ENCODE data around the gene TGFBR1. TPM values are rescaled to one million over a fixed set of nuclear protein-coding genes. Genes with fewer than 3 reads are reported as not detected.

TGFBR1 gene
- total and polyA plus RNA-seq, 2 donors: 14.9 to 120 TPM

DNA sequence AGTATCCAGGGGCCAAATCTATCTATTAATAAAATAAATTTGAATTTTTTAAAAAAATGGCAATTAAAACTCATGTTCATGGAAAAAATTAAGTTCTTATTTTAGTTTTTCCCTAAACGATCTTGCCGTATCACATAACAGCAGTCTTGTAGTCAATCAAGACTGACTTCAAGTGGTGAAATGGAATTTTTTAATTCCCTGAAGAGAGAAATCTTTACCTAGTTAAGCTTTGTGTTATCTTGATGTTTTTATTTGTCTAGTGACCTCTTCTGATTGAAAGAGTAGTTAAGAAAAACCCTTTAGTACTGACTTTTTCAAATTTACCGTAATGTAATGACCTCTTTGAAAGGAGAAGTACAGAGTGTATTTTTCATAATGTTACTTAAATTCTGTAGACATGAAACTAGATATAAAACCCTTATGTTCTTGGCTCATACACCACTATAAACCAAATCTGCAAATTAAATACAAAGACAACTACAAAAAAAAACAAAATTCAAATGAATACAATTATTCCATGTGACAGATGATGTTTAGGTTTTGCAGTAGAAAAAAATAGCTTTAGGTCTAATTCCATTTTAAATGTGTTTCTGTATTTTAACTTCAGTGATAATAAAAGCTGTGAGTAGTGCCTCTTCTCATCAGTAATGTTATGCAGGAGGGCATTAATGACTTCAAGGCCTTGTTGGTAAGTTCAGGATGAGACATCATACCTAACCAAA is 19.8 kb downstream of the TGFBR1 start:
- Histone ChIP-seq H3K27ac (ENCODE audit: low read depth) (no peak overlapping the region), H3K4me3 (ENCODE audit: low read depth, low read length) (no peak overlapping the region), H3K36me3 (ENCODE audit: insufficient read depth) (no peaks in the 10 kb centered on the region), H3K4me1 (ENCODE audit: insufficient read depth) (no peaks in the 10 kb centered on the region)
- 89% methylated on average over 3 of the region's 3 CpGs for WGBS
- DNase-seq (ENCODE audit: extremely low spot score): no peak

DNA sequence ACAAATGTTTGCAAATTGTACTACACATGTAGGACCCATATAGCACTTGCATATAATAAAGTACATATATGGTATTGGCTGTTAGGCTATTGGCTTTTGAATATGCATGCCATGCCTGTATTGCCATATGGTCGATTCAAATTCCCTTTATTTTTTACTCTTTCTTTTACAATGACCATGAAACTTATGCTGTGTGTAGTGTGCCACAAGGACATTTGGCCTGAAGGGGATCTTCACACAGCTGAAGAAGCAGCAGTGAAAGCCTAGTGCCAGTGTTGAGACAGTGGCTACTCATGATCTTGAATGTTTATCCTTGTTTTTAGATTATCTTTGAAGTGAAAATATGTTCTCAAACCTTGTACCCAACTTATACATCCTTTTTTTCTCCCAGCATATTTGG is 20.5 kb downstream of the TGFBR1 start:
- H3K4me1 ChIP-seq (ENCODE audit: insufficient read depth): no peaks in the 10 kb centered on the region
- no peak overlapping the region for H3K4me3 ChIP-seq (ENCODE audit: low read depth, low read length)
- 92% methylated on average over 1 of the region's 1 CpG for WGBS
- no peak overlapping the region for H3K27ac ChIP-seq (ENCODE audit: low read depth)
- no peak for DNase-seq (ENCODE audit: extremely low spot score)
- H3K36me3 ChIP-seq (ENCODE audit: insufficient read depth): no peaks in the 10 kb centered on the region

DNA sequence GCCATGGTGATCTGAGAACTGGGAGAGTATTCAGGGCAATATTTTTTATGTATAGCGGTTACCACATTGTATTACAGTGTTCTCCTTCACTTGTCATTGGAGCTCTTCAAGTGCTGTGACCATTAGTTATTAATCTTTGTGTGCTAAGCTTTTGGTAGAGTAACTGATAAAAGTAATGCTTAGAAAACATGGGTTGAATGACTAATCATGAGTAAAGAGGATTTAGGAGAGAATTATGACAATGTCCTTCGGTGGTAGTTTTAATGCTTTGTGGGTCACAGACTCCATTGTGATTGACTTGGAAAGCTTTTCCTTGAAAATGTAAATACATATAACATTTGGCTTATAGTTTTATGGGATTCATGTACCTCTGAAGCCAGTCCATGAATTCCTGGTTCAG is 21.4 kb downstream of the TGFBR1 start:
- 94% methylated on average over 2 of the region's 2 CpGs for WGBS
- Histone ChIP-seq H3K36me3 (ENCODE audit: insufficient read depth) (no peaks in the 10 kb centered on the region), H3K27ac (ENCODE audit: low read depth) (no peak overlapping the region), H3K4me3 (ENCODE audit: low read depth, low read length) (no peak overlapping the region), H3K4me1 (ENCODE audit: insufficient read depth) (no peaks in the 10 kb centered on the region)
- no peak for DNase-seq (ENCODE audit: extremely low spot score)

DNA sequence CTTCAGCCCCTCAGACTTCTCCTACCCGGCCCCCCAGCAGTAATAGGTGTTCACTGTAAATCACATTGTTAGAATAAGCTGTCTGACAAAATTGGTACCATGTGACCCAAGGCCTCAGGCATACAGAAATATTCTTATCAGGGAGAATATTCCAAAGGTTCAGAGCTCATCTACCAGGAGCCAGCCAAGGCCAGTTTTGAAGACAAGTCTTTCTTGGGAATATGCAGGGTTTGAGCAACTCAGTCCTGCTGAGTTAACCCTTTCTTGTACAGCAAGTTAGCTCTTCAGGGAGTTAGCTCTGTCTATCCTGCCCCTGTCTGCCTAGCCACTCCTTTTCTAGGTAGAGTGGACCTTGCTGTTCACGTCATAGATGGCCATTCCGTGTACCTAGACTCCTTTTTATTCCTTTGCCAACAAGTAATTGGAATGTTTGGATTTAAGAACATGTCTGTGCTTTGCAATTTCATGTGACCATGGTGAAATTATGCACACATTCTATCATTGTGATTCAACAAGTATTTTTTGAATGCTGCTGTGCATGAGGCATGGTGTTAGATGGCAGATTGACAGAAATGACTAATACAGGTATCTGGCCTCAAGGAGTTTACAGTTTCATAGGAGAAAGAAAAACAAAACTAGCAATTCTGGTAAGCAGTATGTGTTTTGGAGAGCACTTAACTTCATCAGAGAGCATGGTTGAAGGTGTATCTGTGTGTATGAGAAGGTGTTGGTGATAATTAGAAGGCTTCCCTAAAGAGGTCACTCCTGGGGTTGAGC is 22.6 kb downstream of the TGFBR1 start:
- no peak for DNase-seq (ENCODE audit: extremely low spot score)
- H3K4me3 ChIP-seq (ENCODE audit: low read depth, low read length): no peak overlapping the region
- 89% methylated on average over 3 of the region's 3 CpGs for WGBS
- H3K36me3 ChIP-seq (ENCODE audit: insufficient read depth): no peaks in the 10 kb centered on the region
- no peak overlapping the region for H3K27ac ChIP-seq (ENCODE audit: low read depth)
- no peaks in the 10 kb centered on the region for H3K4me1 ChIP-seq (ENCODE audit: insufficient read depth)

DNA sequence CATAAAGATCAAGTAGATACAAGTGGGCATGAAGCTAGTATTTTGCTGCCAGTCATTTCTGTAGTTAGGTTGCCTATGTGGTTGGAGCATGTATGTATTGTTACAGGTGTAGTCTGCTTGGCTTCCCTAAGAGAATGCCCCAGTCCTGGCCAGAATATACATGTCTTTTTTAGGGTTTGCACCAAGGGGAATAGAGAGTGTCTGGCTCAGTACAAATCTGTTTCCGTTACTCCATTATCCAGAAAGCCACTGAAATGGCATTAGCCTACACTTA is 23.2 kb downstream of the TGFBR1 start:
- Histone ChIP-seq H3K27ac (ENCODE audit: low read depth) (no peak overlapping the region), H3K4me3 (ENCODE audit: low read depth, low read length) (no peak overlapping the region), H3K36me3 (ENCODE audit: insufficient read depth) (no peaks in the 10 kb centered on the region), H3K4me1 (ENCODE audit: insufficient read depth) (no peaks in the 10 kb centered on the region)
- no peak for DNase-seq (ENCODE audit: extremely low spot score)
- WGBS: 95% methylated on average over 1 of the region's 1 CpG

DNA sequence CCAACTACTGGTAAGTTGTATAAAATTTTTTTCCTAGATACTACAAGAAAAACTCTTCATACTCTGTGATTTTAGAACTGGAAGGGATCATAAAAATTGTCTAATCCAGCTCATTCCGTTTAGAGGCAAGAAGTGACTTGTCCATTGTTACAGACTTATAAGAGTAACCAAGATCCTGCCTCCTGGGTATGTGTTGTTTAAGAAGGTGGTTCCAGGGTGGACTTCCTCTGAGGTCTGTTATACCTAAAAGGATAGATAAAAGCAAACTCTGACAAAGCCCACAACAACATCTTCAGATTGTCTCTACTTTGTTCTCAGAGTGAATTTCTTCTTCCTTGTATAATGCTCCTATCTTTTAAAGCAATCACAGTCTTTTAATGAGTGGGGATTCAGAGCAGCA is 24.2 kb downstream of the TGFBR1 start:
- 37% methylated on average over 1 of the region's 1 CpG for WGBS
- no peak for DNase-seq (ENCODE audit: extremely low spot score)
- H3K4me1 ChIP-seq (ENCODE audit: insufficient read depth): no peaks in the 10 kb centered on the region
- H3K27ac ChIP-seq (ENCODE audit: low read depth): no peak overlapping the region
- H3K4me3 ChIP-seq (ENCODE audit: low read depth, low read length): no peak overlapping the region
- no peaks in the 10 kb centered on the region for H3K36me3 ChIP-seq (ENCODE audit: insufficient read depth)

DNA sequence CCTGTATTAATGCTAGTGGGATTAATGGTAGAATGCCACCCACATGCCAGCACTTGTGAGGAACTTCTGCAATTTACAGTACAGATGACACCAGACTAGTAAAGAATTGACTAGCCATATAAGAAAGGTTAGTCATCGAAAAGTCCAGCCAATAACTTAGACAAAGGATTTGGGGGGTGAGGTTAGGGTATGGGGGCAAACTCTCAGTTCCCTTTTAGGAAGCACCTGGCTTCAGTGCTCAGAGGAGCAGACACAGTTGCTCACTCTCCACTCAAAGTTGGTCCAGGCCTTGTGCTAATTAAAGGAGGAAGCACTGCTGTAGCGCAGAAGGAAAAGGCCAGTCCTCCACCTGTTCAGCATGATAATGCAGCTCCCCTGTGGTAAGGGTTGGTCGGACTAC is 25.2 kb downstream of the TGFBR1 start:
- Histone ChIP-seq H3K4me1 (ENCODE audit: insufficient read depth) (no peaks in the 10 kb centered on the region), H3K4me3 (ENCODE audit: low read depth, low read length) (no peak overlapping the region), H3K36me3 (ENCODE audit: insufficient read depth) (no peaks in the 10 kb centered on the region), H3K27ac (ENCODE audit: low read depth) (no peak overlapping the region)
- 83% methylated on average over 3 of the region's 3 CpGs for WGBS
- no peak for DNase-seq (ENCODE audit: extremely low spot score)

DNA sequence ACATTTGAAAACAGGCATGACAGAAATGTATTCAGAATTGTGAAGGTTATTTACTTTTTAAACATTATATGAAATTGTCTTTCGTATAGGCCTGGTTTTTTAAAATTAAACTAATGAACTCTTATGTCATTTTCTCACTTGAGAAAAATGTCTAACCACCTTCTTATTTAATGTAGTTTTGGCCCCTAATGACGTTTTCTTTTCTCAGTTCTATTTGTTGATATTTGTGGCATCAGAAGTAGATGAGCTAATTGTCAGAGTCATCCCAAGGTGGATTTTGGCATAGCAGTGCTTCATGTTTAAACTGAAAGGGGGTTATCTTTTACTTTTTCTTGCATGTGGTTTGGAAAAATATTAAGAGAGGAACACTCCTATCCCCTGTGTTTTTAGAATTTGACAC is 28.2 kb downstream of the TGFBR1 start:
- DNase-seq (ENCODE audit: extremely low spot score): no peak
- Histone ChIP-seq H3K4me1 (ENCODE audit: insufficient read depth) (no peaks in the 10 kb centered on the region), H3K4me3 (ENCODE audit: low read depth, low read length) (no peak overlapping the region), H3K36me3 (ENCODE audit: insufficient read depth) (no peaks in the 10 kb centered on the region), H3K27ac (ENCODE audit: low read depth) (no peak overlapping the region)
- WGBS: 73% methylated on average over 2 of the region's 2 CpGs

DNA sequence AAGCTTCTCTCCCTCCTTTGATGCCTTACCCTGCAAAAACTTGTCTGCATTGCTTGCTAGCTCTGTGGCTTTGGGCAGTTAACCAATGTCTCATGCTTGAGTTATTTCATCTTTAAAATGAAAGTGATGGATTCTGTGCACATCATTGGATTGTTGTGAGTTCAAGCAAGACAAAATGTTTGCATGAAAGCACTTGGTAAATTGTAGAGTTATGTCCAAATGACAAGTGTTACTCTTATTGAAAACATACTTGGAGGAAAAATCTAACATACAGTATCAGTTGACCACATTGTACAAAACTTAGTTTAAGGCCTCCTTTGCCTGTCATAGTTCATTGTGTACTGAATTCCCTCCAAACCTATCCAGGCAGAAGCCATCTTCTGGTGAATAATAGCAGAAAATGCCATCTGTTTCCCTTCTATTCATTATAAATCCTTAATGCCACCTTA is 30.0 kb downstream of the TGFBR1 start:
- Histone ChIP-seq H3K36me3 (ENCODE audit: insufficient read depth) (no peaks in the 10 kb centered on the region), H3K27ac (ENCODE audit: low read depth) (no peak overlapping the region), H3K4me3 (ENCODE audit: low read depth, low read length) (no peak overlapping the region), H3K4me1 (ENCODE audit: insufficient read depth) (no peaks in the 10 kb centered on the region)
- DNase-seq (ENCODE audit: extremely low spot score): no peak

DNA sequence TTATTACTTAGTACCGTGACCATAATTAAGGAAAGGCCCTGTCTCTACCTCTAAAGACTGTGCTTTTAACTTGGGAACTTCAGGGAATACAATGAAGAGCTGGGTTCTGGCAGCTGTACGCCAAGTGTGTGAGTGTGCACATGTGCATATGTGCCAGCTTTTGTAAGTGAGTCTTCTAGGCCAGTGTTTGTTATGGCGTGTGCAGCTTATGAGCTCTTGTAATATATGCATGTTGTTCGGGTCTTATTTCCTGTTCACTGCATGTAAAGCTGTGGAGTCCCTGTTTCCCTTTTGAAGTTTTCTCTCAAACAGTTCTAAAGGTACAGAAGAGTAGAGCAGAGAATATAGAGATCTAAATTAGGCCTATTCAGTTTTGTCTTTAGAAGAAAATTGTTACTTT is 30.5 kb downstream of the TGFBR1 start:
- WGBS: 77% methylated on average over 4 of the region's 4 CpGs
- H3K36me3 ChIP-seq (ENCODE audit: insufficient read depth): no peaks in the 10 kb centered on the region
- H3K27ac ChIP-seq (ENCODE audit: low read depth): no peak overlapping the region
- DNase-seq (ENCODE audit: extremely low spot score): no peak
- H3K4me3 ChIP-seq (ENCODE audit: low read depth, low read length): no peak overlapping the region
- H3K4me1 ChIP-seq (ENCODE audit: insufficient read depth): no peaks in the 10 kb centered on the region

DNA sequence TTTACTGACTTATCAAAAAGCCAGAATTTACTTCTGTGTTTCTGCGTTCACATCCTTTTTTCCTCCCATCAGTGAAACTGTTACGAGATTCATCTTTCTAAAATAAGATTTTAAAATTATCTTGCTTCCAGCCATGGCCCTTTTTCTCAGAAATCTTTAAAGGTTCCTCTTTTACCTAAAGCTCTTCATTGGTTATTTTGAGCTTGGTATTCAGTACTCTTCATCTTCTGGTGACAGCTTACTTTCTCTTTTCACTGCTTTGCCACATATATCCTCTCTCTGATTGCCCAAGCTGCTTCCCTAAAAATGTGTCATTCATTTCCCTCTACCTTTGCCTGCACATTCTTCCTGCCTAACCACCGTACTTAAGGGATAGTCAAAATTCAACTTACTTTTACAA is 32.3 kb downstream of the TGFBR1 start:
- no peak overlapping the region for H3K4me3 ChIP-seq (ENCODE audit: low read depth, low read length)
- no peaks in the 10 kb centered on the region for H3K36me3 ChIP-seq (ENCODE audit: insufficient read depth)
- no peak overlapping the region for H3K27ac ChIP-seq (ENCODE audit: low read depth)
- no peak for DNase-seq (ENCODE audit: extremely low spot score)
- WGBS: 83% methylated on average over 3 of the region's 3 CpGs
- no peaks in the 10 kb centered on the region for H3K4me1 ChIP-seq (ENCODE audit: insufficient read depth)

DNA sequence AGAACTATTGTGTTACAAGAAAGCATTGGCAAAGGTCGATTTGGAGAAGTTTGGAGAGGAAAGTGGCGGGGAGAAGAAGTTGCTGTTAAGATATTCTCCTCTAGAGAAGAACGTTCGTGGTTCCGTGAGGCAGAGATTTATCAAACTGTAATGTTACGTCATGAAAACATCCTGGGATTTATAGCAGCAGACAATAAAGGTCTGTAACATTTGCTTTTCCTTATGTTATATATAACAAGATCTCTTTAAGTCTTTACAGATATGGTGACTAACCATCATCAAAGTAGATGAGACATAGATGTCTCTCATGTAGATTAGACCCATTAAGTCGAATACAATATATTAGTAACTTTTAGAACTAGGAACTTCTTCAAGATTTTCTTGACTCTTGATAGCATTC is 33.0 kb downstream of the TGFBR1 start:
- Histone ChIP-seq H3K4me1 (ENCODE audit: insufficient read depth) (no peaks in the 10 kb centered on the region), H3K27ac (ENCODE audit: low read depth) (no peak overlapping the region)
- 82% methylated on average over 7 of the region's 7 CpGs for WGBS

DNA sequence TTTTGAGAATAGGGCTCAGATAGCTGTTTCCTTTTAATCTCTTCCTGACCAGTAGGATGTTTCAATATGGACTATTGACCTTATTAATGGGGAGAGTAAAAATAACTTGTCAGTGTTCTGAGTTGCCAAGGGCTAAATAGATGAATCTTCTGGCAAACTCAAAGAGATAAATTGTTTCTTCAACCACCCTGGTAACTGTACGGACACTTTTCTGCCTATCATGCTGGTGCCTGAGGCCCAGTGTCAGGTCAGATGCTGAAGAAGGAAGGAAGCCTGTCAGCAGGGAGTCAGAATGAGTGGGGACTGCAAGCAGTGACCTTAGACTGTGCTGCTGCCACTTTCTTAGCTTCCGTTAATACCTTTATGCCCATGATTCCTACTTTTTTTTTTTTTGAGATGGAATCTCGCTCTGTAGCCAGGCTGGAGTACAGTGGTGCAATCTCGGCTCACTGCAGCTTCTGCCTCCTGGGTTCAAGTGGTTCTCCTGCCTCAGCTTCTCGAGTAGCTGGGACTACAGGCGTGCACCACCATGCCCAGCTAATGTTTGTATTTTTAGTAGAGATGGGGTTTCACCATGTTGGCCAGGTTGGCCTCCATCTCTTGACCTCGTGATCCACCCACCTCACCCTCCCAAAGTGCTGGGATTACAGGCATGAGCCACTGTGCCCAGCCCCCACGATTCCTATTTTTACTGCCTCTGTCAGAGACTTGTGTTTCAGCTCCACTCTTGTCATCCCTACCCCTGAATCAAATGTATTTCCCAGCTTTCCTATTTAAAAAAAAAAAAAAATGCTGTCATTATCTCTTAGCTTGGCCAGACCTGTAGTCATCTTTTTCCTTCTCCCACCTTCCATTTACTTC is 33.7 kb downstream of the TGFBR1 start:
- Histone ChIP-seq H3K27ac (ENCODE audit: low read depth) (no peak overlapping the region), H3K36me3 (ENCODE audit: insufficient read depth) (no peaks in the 10 kb centered on the region), H3K4me3 (ENCODE audit: low read depth, low read length) (no peak overlapping the region), H3K4me1 (ENCODE audit: insufficient read depth) (no peaks in the 10 kb centered on the region)
- no peak for DNase-seq (ENCODE audit: extremely low spot score)
- 88% methylated on average over 8 of the region's 8 CpGs for WGBS

More for the DNA sequence above, 33.0 kb downstream of the TGFBR1 start:
- Histone ChIP-seq H3K36me3 (ENCODE audit: insufficient read depth) (no peaks in the 10 kb centered on the region), H3K4me3 (ENCODE audit: low read depth, low read length) (no peak overlapping the region)
- DNase-seq (ENCODE audit: extremely low spot score): no peak

DNA sequence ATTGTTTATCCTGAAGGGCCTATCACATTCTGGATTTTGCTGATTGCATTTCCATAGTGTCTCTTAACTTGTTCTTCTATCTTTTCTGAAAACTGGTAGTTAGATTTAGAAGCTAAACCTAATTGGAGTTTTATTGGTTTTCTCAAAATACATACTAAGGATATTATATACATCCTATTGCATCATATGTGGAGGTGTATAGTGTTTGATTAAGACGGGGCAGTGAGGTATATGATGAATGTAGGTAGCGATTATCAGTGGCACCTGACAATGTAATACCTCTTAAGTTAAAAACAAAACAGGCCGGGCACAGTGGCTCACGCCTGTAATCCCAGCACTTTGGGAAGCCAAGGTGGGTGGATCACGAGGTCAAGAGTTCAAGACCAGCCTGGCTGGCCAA is 35.0 kb downstream of the TGFBR1 start:
- no peak for DNase-seq (ENCODE audit: extremely low spot score)
- no peaks in the 10 kb centered on the region for H3K36me3 ChIP-seq (ENCODE audit: insufficient read depth)
- no peaks in the 10 kb centered on the region for H3K4me1 ChIP-seq (ENCODE audit: insufficient read depth)
- no peak overlapping the region for H3K27ac ChIP-seq (ENCODE audit: low read depth)
- H3K4me3 ChIP-seq (ENCODE audit: low read depth, low read length): no peak overlapping the region
- WGBS: 94% methylated on average over 5 of the region's 5 CpGs

Measured in urinary bladder (tissue), 4 donors.